SK-N-MC (cell line): ENCODE measurements around the gene BAZ1B.
"Not testable (repeated sequence)": the region's sequence is repeated elsewhere in the genome, so short reads cannot be mapped to it uniquely, and the experiment has no call there.

ENCODE experiments used
- DNase-seq: peaks from one replicate; pipeline ENCODE4 v3.0.0-alpha.2; 2011; ENCODE audit warnings: low read depth, low spot score
- H3K27ac ChIP-seq: fragments of 200-600 bp; sonication (generic); 2 replicates; pipeline ENCODE4 v1.5.1; 2016; ENCODE audit warnings: mixed run types
- H3K36me3 ChIP-seq: fragments of 200-600 bp; sonication (generic); 2 replicates; pipeline ENCODE4 v1.6.1; 2017; ENCODE audit warnings: antibody characterized with exemption, low read length, mixed read lengths; ENCODE audit not compliant: insufficient read depth
- H3K4me3 ChIP-seq: fragments of 200-600 bp; sonication (generic); 2 replicates; pipeline ENCODE4 v1.5.1; 2016
- H3K9ac ChIP-seq: fragments of 200-600 bp; sonication (generic); 2 replicates; pipeline ENCODE4 v1.8.0; 2017; ENCODE audit warnings: mixed run types, mixed read lengths; ENCODE audit not compliant: insufficient read length
- H3K9me3 ChIP-seq: fragments of 200-600 bp; sonication (generic); 2 replicates; pipeline ENCODE4 v1.6.1; 2017; ENCODE audit warnings: low read depth, mild to moderate bottlenecking, antibody characterized with exemption, low read length, moderate library complexity, mixed read lengths
- EZH2 ChIP-seq: fragments of 200-600 bp; sonication (generic); IDR thresholded peaks from one replicate; pipeline ENCODE4 v1.6.1; 2017; ENCODE audit warnings: antibody characterized with exemption
- FOXP2 ChIP-seq: optimal IDR thresholded peaks from 2 replicates; pipeline ENCODE3; 2011; ENCODE audit warnings: mild to moderate bottlenecking, moderate library complexity; ENCODE audit not compliant: insufficient read depth; ENCODE audit errors: extremely low read length, control extremely low read depth
- POLR2AphosphoS5 ChIP-seq: IDR thresholded peaks from 2 replicates; pipeline ENCODE4 v1.6.1; 2012; ENCODE audit warnings: mild to moderate bottlenecking, low read depth, low read length, borderline replicate concordance

BAZ1B gene

GRCh38 chr7:73522105-73522872 lies at the start of gene BAZ1B:
TSS of gene BAZ1B (minus strand) at chr7:73522293. CDS start at chr7:73521933, 360 bp downstream.
- peak; percentile 72 for DNase-seq
- TF ChIP-seq POLR2AphosphoS5 (peak; percentile 87), FOXP2 (no peak)
- Histone ChIP-seq H3K9me3 (0 out of 2 replicates have a peak, but pooled peaks cover 3% of the 10 kb centered on the region), H3K9ac (peak within 1 kb of the TSS; percentile 94), H3K4me3 (peak within 1 kb of the TSS; percentile 87), H3K27ac (peak within 1 kb of the TSS; percentile 86), H3K36me3 (peaks cover 32% of the 10 kb centered on the region)

- Histone ChIP-seq H3K9ac (no peak overlapping the region), H3K27ac (no peak overlapping the region), H3K36me3 (peaks cover 54% of the 10 kb centered on the region), H3K9me3 (no peaks in the 10 kb centered on the region), H3K4me3 (no peak overlapping the region)
- no peak for TF ChIP-seq EZH2
- no peak for TF ChIP-seq POLR2AphosphoS5
- no peak for TF ChIP-seq FOXP2
- DNase-seq = no peak
Measured at GRCh38 chr7:73570977-73571376, 48.9 kb upstream of the BAZ1B start.

- no peak for DNase-seq
- Histone ChIP-seq H3K9me3 (no peaks in the 10 kb centered on the region), H3K4me3 (no peak overlapping the region), H3K9ac (no peak overlapping the region), H3K36me3 (peaks cover 54% of the 10 kb centered on the region), H3K27ac (no peak overlapping the region)
- TF ChIP-seq FOXP2 (no peak), POLR2AphosphoS5 (no peak), EZH2 (no peak)
Measured at GRCh38 chr7:73570521-73570920, 48.4 kb upstream of the BAZ1B start.

DNA sequence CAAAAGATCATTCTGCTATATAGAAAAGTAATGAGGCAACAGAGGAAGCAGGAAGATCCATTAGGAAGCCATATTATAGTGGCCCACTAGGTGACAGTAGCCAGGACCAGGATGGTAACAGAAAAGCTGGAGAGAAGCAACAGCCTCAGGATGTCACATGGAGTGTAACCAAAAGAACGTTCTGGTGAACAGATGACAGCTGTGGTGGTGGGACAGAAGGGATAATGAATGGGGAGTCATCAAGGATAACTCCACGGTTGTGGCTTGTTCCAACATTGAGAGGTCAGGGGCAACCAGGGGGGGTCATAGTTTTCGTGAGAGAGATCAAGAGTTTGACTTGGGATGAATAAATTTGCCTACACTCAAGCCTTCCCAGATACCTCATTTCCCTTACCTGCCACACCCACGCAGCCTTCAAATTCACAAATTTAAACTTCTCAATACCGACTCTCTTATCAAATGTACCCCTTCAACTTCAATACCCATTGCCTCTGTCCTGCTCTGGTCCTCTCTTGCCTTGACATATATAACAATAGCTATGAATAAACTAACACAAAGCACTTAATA lies 47.0 kb upstream of the BAZ1B start:
- Histone ChIP-seq H3K9ac (no peak overlapping the region), H3K9me3 (no peaks in the 10 kb centered on the region), H3K27ac (no peak overlapping the region), H3K36me3 (peaks cover 46% of the 10 kb centered on the region), H3K4me3 (no peak overlapping the region)
- DNase-seq = no peak
- no peak for TF ChIP-seq POLR2AphosphoS5

GRCh38 chr7:73567846-73568685 lies 46.0 kb upstream of the BAZ1B start:
- no peak for DNase-seq
- Histone ChIP-seq H3K27ac (no peak overlapping the region), H3K9ac (no peak overlapping the region), H3K36me3 (peaks cover 36% of the 10 kb centered on the region), H3K4me3 (no peak overlapping the region), H3K9me3 (no peaks in the 10 kb centered on the region)
- TF ChIP-seq POLR2AphosphoS5 = peak; percentile 34; the same call in 1 of the 2 replicates
- TF ChIP-seq FOXP2 = no peak
- TF ChIP-seq EZH2 = no peak

GRCh38 chr7:73567140-73567539 lies 45.0 kb upstream of the BAZ1B start:
- H3K4me3 ChIP-seq = no peak overlapping the region
- no peak overlapping the region for H3K27ac ChIP-seq
- no peak; the same call in 1 of the 2 replicates for TF ChIP-seq POLR2AphosphoS5
- TF ChIP-seq FOXP2 = no peak
- TF ChIP-seq EZH2 = no peak
- H3K36me3 ChIP-seq = peaks cover 26% of the 10 kb centered on the region
- no peaks in the 10 kb centered on the region for H3K9me3 ChIP-seq
- no peak for DNase-seq
- H3K9ac ChIP-seq = no peak overlapping the region

- H3K9me3 ChIP-seq, DNase-seq, H3K9ac ChIP-seq, H3K4me3 ChIP-seq, H3K27ac ChIP-seq: not testable (repeated sequence)
- H3K36me3 ChIP-seq = peaks cover 21% of the 10 kb centered on the region
Measured at GRCh38 chr7:73566431-73566830, 44.3 kb upstream of the BAZ1B start.

DNA sequence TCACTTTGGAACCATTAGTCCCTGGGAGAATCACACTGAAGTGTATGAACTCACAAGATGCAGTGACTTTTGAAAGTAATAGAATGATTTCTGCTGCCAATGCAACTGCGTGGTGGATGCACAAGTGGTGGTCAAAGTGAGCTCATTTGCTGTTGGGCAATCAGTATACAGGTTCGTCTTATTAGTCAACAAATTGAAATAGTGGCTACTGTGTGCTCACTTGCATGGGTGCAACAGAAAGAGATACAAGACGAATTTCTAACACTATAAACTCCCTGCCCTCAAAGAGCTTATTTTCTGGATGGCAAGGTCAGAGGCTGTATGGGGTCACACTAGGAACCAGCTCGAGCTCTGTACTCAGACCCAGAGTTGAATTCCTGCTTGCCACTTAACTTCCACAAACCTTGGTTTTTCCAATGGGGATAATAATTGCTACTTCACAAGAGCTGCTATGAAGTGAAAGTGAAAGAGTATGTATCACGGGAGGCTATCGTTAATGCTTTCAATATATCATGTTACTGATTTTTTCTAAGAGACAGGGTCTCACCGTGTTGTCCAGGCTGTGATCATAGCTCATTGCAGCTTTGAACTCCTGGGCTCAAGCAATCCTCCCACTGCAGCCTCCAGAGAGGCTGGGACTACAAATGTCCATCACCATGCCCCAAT lies 43.7 kb upstream of the BAZ1B start:
- Histone ChIP-seq H3K4me3 (no peak overlapping the region), H3K9ac (no peak overlapping the region)
- DNase-seq = no peak

More for the DNA sequence above, 43.7 kb upstream of the BAZ1B start:
- H3K9me3 ChIP-seq = no peaks in the 10 kb centered on the region
- no peak overlapping the region for H3K27ac ChIP-seq
- TF ChIP-seq FOXP2 (no peak), POLR2AphosphoS5 (no peak), EZH2 (no peak)
- peaks cover 16% of the 10 kb centered on the region for H3K36me3 ChIP-seq
